Heart left ventricle (tissue), 16 donors: ENCODE results near the gene STMND1. TPM values are rescaled to one million over a fixed set of nuclear protein-coding genes. Genes with fewer than 3 reads are reported as not detected.
A peak's percentile ranks its signal among the peaks of the same experiment; 100 is the strongest.

ENCODE experiments used
- ATAC-seq, 4 donors: fragments of 200-7000 bp; cut with Tn5 transposase; one replicate each; pipeline ENCODE4 v1.9.1; 2020 to 2022; ENCODE audit warnings: moderate library complexity in 4 of 4, mild to moderate bottlenecking in 3 of 4, moderate number of reproducible peaks in 1 of 4
- DNase-seq, 5 donors: peaks; one replicate each; pipeline ENCODE4 v3.0.0-alpha.2; 2020
- H3K27ac ChIP-seq, 12 donors: fragments of 200-600 bp; sonication (generic) in 4 of 12; one replicate each; pipeline versions ENCODE4 v1.5.0 to v1.8.0; 2016 to 2022; ENCODE audit warnings: mild to moderate bottlenecking in 2 of 12
- H3K27me3 ChIP-seq, 9 donors: fragments of 200-600 bp; sonication (generic) in 2 of 9; one replicate each; pipeline versions ENCODE4 v1.5.1 to v1.8.0; 2016 to 2022; ENCODE audit warnings: mild to moderate bottlenecking in 3 of 9
- H3K36me3 ChIP-seq, 9 donors: fragments of 200-600 bp; sonication (generic) in 2 of 9; one replicate each; pipeline versions ENCODE4 v1.5.0 to v1.8.0; 2018 to 2022; ENCODE audit warnings: mild to moderate bottlenecking in 2 of 9
- H3K4me1 ChIP-seq, 12 donors: fragments of 200-600 bp; sonication (generic) in 4 of 12; one replicate each; pipeline versions ENCODE4 v1.5.0 to v1.8.0; 2016 to 2022; ENCODE audit warnings: mild to moderate bottlenecking in 3 of 12
- H3K4me3 ChIP-seq, 12 donors: fragments of 200-600 bp; sonication (generic) in 4 of 12; one replicate each; pipeline versions ENCODE4 v1.5.0 to v1.8.0; 2017 to 2022; ENCODE audit warnings: mild to moderate bottlenecking in 9 of 12, moderate library complexity in 4 of 12
- H3K9me3 ChIP-seq, 12 donors: fragments of 200-600 bp; sonication (generic) in 4 of 12; one replicate each; pipeline versions ENCODE4 v1.5.0 to v1.8.0; 2016 to 2022; ENCODE audit warnings: mild to moderate bottlenecking in 1 of 12
- POLR2A ChIP-seq, 2 donors: fragments of 450-650 bp; IDR thresholded peaks; one replicate each; pipeline ENCODE4 v1.6.1; 2017; ENCODE audit warnings: antibody characterized with exemption in 2 of 2, mild to moderate bottlenecking in 2 of 2, moderate library complexity in 2 of 2
- WGBS, 4 donors: extraction: QIAGEN DNeasy Blood & Tissue Kit in 2 of 4; methylation state at CpG; one replicate each; pipeline versions ENCODE4 v1.1.5 to v1.1.7; 2013 to 2018; 5-methylcytosine and 5-hydroxymethylcytosine counted together
- intact Hi-C, 10 donors: fragments of 100-400 bp; cut with DNase I; formaldehyde crosslinking; loops; one replicate each; pipeline versions ENCODE4 v1.11.1 to v1.14.2; 2022
- polyA plus RNA-seq, 2 donors: library from polyadenylated mRNA; stranded (reverse); fragments of 200-250 nt; gene quantifications; one replicate each; pipeline ENCODE4 v1.2.3, GENCODE V29; 2013
- total RNA-seq, 9 donors: library from RNA; depleted of rRNA in 2 of 9; stranded (reverse); fragments of >200 nt in 2 of 9; fragmentation: NEBNext Ultra II Directional in 3 of 9; extraction: Animal tissue kit (Norgen Biotek cat#: 25700) in 3 of 9; gene quantifications; one replicate each; pipeline versions ENCODE4 v1.1.0 to v1.2.4, GENCODE V29; 2016 to 2023
- TF ChIP-seq, protein P1 (sequence below), 12 donors: fragments of 200-600 bp; sonication (generic) in 4 of 12; IDR thresholded peaks; one replicate each; pipeline versions ENCODE4 v1.5.0 to v1.8.0; 2018 to 2022; ENCODE audit warnings: antibody characterized with exemption in 12 of 12, mild to moderate bottlenecking in 5 of 12
- donor health status: ischemic (EF 13 %, LVEDD 7.1; RV severe dilation, severe dysfunction).
- donor health status: healthy with polysubstance abuse.
- donor health status: DM: no; HTN: yes; CAD: no.
- donor health status: DM: no; HTN: no; CAD: no.
- donor health status: ischemic (EF 25% LVEDD 6.9; RV normal size, moderate dysfunction).
- donor health status: ischemic (EF 25% LVEDD 5.7; RV mildly dilated, moderate dysfunction).
- donor health status: healthy.
- donor health status: DM: yes; HTN: yes; CAD: no.
- donor health status: ischemic (EF 35%, LVEDD 5.7; RV mildly dilated, moderate dysfunction).
- donor health status: nonischemic (EF 11% LVEDD 7.7; RV severe dilation, severe dysfunction).
- donor health status: DM: yes; HTN: yes; CAD: no.
- donor health status: PGD.
- donor health status: ischemic (EF 29% LVEDD 5.4; RV normal size, mild dysfunction).
- donor health status: nonischemic (EF 23%, LVEDD 6.1; RV moderate dilation, normal function).

STMND1 gene
- total and polyA plus RNA-seq, 11 donors: not detected

GRCh38 chr6:17059022-17059421, 42.8 kb upstream of the STMND1 start:
- ATAC-seq: peak; percentile 64 to 88 (median 78)
- H3K27ac ChIP-seq: no peak overlapping the region
- H3K36me3 ChIP-seq: no peaks in the 10 kb centered on the region
- TF ChIP-seq, protein P1, sequence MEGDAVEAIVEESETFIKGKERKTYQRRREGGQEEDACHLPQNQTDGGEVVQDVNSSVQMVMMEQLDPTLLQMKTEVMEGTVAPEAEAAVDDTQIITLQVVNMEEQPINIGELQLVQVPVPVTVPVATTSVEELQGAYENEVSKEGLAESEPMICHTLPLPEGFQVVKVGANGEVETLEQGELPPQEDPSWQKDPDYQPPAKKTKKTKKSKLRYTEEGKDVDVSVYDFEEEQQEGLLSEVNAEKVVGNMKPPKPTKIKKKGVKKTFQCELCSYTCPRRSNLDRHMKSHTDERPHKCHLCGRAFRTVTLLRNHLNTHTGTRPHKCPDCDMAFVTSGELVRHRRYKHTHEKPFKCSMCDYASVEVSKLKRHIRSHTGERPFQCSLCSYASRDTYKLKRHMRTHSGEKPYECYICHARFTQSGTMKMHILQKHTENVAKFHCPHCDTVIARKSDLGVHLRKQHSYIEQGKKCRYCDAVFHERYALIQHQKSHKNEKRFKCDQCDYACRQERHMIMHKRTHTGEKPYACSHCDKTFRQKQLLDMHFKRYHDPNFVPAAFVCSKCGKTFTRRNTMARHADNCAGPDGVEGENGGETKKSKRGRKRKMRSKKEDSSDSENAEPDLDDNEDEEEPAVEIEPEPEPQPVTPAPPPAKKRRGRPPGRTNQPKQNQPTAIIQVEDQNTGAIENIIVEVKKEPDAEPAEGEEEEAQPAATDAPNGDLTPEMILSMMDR (IDR thresholded peaks at IDR 0.05): no peak
- TF ChIP-seq POLR2A (IDR thresholded peaks at IDR 0.05): no peak
- H3K4me1 ChIP-seq: peaks cover 0 to 10% (median 1%) of the 10 kb centered on the region in 12 donors
- DNase-seq: peak in 1 of 5 donors; percentile 12
- no peaks in the 10 kb centered on the region for H3K27me3 ChIP-seq
- WGBS, 4 donors: 41 to 58% (median 47%) methylated on average over 7 of the region's 7 CpGs
- no peaks in the 10 kb centered on the region for H3K9me3 ChIP-seq
- H3K4me3 ChIP-seq: no peak overlapping the region
- intact Hi-C loops: no loop called here

- Histone ChIP-seq H3K27ac (no peak overlapping the region), H3K36me3 (no peaks in the 10 kb centered on the region), H3K4me1 (peaks cover 0 to 10% (median 1%) of the 10 kb centered on the region in 12 donors), H3K9me3 (no peaks in the 10 kb centered on the region), H3K27me3 (no peaks in the 10 kb centered on the region), H3K4me3 (no peak overlapping the region)
- ATAC-seq (no peak), DNase-seq (no peak)
- TF ChIP-seq, protein P1 (IDR thresholded peaks at IDR 0.05): no peak
- TF ChIP-seq POLR2A (IDR thresholded peaks at IDR 0.05): no peak
- WGBS, 4 donors: 72 to 76% (median 75%) methylated on average over 3 of the region's 3 CpGs
- intact Hi-C loops: no loop called here
Measured at GRCh38 chr6:17059850-17060249, 42.0 kb upstream of the STMND1 start.

DNA sequence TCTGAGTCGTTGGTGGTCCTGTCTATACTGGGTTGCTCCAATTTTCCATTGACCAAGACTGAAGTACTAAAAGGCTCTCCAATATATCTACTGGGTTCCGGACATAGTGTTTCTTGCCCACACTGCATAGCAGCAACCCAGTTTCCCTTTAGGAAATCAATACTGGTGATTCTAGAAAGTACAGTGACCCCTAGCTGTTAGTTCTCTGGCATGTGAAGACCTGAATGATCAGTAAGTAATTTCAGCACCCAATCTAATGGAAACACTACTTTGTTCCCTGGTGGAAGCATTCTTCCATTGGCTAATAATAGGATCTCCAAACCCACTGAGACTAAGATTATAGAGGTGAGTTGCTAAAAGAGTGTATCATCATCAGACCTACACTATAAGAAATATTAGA, 40.8 kb upstream of the STMND1 start:
- H3K27ac ChIP-seq: no peak overlapping the region
- DNase-seq: no peak
- no peaks in the 10 kb centered on the region for H3K27me3 ChIP-seq
- peaks cover 0 to 10% (median 1%) of the 10 kb centered on the region in 12 donors for H3K4me1 ChIP-seq
- intact Hi-C loops: no loop called here
- no peak for ATAC-seq
- TF ChIP-seq, protein P1 (IDR thresholded peaks at IDR 0.05): no peak
- no peak for TF ChIP-seq POLR2A (IDR thresholded peaks at IDR 0.05)
- H3K36me3 ChIP-seq: no peaks in the 10 kb centered on the region
- H3K4me3 ChIP-seq: no peak overlapping the region
- H3K9me3 ChIP-seq: no peaks in the 10 kb centered on the region
- WGBS, 4 donors: 88 to 89% (median 88%) methylated on average over 2 of the region's 2 CpGs

GRCh38 chr6:17062871-17063440, 38.9 kb upstream of the STMND1 start:
- intact Hi-C loops: no loop called here
- ATAC-seq (no peak), DNase-seq (no peak)
- Histone ChIP-seq H3K27ac (no peak overlapping the region), H3K36me3 (no peaks in the 10 kb centered on the region), H3K4me3 (no peak overlapping the region), H3K4me1 (peaks cover 0 to 10% (median 1%) of the 10 kb centered on the region in 12 donors), H3K9me3 (no peaks in the 10 kb centered on the region), H3K27me3 (no peaks in the 10 kb centered on the region)
- TF ChIP-seq, protein P1 (IDR thresholded peaks at IDR 0.05): no peak
- TF ChIP-seq POLR2A (IDR thresholded peaks at IDR 0.05): no peak
